LNCAP (cell line): ENCODE results near the gene HPD.

ENCODE experiments used
- CTCF ChIP-seq: fragments of 450-650 bp; IDR thresholded peaks from 2 replicates; pipeline ENCODE4 v1.5.1; 2017; ENCODE audit warnings: mild to moderate bottlenecking

HPD gene

DNA sequence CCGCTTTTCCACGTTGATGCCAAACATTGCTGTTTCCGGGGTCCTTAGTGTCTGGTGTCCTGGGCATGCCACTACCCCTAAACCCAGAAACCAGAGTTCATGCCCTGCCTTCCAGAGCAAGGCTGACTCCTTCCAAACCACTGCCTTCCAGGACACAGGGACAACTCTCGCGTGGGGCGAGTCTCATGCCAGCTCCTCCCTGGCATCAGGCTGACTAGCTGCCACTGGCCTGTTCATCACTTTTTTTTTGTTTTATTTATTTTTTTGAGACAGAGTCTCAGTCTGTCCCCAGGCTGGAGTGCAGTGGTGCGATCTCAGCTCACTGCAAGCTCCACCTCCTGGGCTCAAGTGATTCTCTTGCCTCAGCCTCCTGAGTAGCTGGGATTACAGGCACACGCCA, 50.0 kb downstream of the HPD start:
- no peak for TF ChIP-seq CTCF

- no peak for TF ChIP-seq CTCF
Measured at GRCh38 chr12:121807642-121808347, 50.9 kb downstream of the HPD start.

- TF ChIP-seq CTCF: no peak
Measured at GRCh38 chr12:121806546-121807423, 51.9 kb downstream of the HPD start.

- no peak for TF ChIP-seq CTCF
Measured at GRCh38 chr12:121806009-121806545, 52.6 kb downstream of the HPD start.

DNA sequence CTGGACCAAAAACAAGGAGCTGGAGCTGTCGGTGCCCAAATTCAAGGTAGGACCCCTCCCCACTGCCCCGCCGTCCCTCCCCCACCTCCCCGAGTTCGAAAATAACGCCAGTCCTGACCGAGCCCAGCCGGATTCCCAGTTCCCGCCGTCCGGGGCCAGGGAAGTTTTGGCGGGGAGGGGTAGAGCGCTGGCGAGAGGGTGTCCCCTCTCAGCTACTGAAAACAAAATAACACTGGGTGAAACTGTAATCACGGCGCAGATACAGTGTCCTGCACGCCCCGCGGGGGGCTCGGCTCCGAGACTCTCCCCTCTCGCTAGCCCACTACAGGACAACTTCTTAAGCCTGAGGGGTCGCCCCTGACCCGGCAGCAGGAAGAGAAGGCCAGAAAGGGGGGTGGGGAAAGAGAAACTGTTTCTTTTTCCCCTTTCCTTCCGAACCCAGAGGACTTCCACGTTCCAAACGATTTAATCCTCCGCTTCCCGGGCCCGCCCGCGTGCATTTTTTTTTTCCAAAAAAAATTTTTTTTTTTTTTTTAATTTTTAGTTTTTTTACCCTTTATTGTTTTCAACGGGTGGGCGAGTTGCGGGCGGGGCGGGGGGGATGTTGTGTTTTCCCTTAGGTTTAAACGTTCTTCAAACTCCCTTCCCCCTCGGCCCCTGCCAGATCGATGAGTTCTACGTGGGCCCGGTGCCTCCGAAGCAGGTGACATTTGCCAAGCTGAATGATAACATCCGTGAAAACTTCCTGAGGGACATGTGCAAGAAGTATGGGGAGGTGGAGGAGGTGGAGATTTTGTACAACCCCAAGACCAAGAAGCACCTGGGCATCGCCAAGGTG, 53.3 kb downstream of the HPD start:
- no peak for TF ChIP-seq CTCF

GRCh38 chr12:121804417-121805111, 54.1 kb downstream of the HPD start:
- no peak for TF ChIP-seq CTCF
